ENCODE data around the gene GSG1L.
"Not testable (repeated sequence)": the region's sequence is repeated elsewhere in the genome, so short reads cannot be mapped to it uniquely, and the experiment has no call there.

The GSG1L gene

GRCh38 chr16:27906883-27907282, 156.6 kb downstream of the GSG1L start:
- DNase-seq (ENCODE audit: low spot score) = no peak

- DNase-seq (ENCODE audit: low spot score) = no peak
Observed at GRCh38 chr16:27903046-27903655, 160.4 kb downstream of the GSG1L start.

GRCh38 chr16:27902551-27902950, 161.0 kb downstream of the GSG1L start:
- DNase-seq (ENCODE audit: low spot score) = no peak

GRCh38 chr16:27901956-27902355, 161.6 kb downstream of the GSG1L start:
- DNase-seq (ENCODE audit: low spot score) = no peak

DNA sequence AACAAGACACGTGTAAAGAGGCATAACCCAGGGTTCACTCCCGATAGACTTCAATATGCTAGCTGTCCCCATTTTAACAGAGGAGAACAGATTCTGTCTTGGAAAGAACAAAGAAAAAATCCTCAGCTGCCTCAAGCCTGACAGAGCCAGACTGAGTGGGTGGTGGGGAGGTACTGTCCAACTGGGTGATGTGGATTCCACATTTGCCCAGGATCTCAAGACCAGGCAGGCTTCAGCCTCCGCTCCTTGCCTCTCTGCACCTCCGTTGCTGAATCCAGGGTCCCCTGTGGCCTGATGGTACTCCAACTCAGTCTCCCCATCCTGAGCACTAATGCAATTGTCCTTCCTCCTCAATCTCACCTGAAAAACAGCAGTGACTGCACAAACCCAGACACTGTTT, 163.8 kb downstream of the GSG1L start:
- DNase-seq (ENCODE audit: low spot score) = no peak

GRCh38 chr16:27894386-27894785, 169.1 kb downstream of the GSG1L start:
- DNase-seq (ENCODE audit: low spot score) = no peak

DNA sequence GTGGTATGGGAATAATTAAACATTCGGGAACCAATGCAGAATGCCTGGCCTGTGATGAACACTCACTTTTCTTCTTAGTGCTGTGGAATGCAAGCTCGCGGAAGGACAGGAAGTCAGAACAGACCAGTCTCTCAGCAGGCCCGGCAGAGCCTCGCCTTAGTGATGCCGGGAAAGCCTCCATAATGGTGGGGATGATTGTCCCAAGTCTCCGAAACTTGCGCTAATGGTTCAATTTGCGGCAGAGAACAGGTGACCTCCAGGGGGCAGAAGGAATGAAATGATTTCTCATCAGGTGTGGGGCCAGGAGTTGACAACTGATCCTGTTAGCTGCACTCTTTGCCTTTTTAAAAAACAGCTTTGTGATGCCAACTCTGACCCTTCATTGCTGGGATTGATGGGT, 170.6 kb downstream of the GSG1L start:
- no peak for DNase-seq (ENCODE audit: low spot score)

- DNase-seq (ENCODE audit: low spot score) = no peak
Observed at GRCh38 chr16:27890866-27891265, 172.6 kb downstream of the GSG1L start.

DNA sequence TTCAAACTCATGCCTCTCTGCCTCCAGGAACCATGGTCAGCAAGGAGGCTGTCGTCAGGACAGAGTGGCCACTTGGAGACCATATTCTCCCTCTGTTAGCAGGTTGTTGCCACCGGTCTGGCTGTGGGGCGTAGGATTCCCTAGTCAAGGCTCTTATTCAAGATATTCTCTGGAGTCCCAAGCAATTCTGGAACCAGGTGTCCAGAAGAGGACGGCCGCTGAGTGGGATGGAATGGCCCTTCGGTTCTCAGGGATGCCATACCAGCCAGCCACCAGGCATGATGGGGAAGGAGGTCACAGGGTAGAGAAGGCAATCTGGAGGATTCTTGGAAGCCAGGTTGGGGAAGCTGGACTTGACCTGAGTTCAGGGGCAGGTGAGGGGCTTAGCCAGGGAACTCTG, 173.5 kb downstream of the GSG1L start:
- DNase-seq (ENCODE audit: low spot score) = no peak

DNA sequence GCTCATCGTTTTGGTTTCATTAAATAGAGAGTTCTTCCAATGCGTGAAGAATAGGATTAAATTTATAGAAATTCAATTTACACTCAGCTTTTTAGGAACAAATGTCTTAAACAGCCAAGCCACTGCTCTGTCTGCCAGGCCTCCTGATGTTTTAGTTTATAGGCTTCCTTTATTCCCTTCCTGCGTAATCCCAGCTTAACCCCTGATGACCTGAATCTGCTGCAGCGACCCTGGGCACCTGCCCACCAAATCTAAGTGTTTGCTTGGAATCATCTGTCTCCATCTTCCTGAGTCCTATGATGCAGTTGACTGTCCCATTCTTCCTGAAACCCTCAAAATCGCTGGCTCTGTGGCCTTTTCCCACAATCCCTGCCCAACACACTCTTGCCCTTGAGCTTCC, 179.9 kb downstream of the GSG1L start:
- DNase-seq (ENCODE audit: low spot score) = no peak

DNA sequence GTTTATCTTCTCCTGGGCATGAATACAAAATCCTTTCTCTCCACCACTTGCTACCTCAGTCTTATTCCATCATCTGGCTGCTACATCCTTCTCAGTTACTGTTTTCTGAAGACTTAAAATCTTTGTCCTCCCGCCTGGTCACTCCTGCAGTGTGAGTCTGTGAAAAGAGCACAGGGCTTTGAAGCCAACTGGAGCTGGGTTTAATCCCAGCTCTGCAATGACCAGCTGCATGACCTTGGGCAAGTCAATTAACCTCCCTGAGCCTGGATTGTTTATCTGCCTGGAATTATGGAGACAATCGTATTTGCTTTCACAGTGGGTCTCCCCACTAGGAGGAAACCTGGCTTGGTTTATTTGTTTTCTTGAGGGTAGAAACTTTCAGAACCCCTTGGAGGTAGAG, 183.2 kb downstream of the GSG1L start:
- DNase-seq (ENCODE audit: low spot score) = no peak

- no peak for DNase-seq (ENCODE audit: low spot score)
Observed at GRCh38 chr16:27879601-27880247, 183.8 kb downstream of the GSG1L start.

GRCh38 chr16:27872627-27873026, 190.9 kb downstream of the GSG1L start:
- DNase-seq (ENCODE audit: low spot score) = not testable (repeated sequence)

- DNase-seq (ENCODE audit: low spot score) = no peak
Observed at GRCh38 chr16:27870116-27870798, 193.3 kb downstream of the GSG1L start.

GRCh38 chr16:27869411-27869810, 194.1 kb downstream of the GSG1L start:
- no peak for DNase-seq (ENCODE audit: low spot score)

DNA sequence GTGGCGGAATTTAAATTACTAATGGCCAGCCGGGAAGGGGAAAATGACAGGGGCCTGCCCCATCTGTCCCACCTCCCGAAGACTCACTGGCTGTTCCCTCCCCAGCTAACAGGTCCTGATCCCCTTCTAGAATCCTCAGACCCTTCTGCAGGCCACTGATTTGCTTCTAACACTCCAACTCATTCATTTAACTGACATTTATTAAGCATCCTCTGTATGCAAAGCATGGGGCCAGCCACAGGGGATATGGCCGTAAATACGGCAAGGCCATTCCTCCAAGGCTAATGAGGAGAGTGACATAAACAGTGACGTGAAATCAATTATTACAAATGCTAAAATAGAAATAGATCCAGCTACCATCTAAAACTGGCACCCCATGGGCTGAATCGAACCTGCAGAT, 195.3 kb downstream of the GSG1L start:
- DNase-seq (ENCODE audit: low spot score) = no peak

DNA sequence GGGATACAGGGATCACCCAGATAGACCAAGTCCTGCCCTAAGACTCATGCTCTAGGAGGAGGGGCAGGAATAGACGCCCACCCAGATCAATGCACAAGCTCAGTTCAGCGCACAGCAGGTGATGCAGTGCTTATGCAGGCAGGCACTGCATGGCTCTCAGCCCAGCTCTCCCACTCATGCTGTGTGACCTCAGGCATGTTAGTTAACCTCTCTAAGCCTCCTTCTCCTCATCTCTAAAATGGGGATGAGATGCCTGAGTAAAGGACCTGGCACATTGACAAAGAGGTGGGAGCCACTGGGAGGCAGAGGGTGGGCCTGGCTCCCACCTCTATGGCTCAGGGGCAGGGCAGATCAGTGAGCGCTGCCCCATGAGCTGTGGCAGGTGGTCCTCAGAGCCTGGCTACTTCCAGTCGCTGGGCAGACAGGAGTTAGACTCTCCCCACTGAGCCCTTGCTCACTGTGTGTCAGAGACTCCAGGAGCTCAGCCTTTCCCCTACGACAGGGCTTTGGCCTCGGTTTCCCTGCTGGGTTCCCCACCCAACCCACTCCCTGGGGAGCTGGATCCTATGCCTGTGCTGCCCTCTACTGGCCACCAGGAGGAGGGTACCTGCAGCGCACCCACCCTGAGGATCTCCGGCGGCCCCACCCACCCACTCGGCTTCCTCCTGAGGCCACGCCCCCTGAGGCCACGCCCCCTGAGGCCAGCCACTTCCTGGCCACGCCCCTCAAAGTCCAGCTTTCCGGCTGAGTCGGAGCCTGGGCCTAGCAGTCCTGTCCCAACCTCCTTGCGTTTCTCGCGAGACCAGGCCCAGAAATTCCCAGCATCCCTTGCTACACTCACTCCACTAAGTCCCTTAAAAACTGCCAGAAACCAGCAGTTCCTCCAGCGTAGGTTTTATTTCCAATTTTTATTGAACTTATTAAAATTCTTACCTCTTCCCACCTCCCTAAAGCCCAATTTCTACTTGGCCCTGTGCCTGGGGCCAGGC, 196.1 kb downstream of the GSG1L start:
- peak; percentile 45 for DNase-seq (ENCODE audit: low spot score)

DNA sequence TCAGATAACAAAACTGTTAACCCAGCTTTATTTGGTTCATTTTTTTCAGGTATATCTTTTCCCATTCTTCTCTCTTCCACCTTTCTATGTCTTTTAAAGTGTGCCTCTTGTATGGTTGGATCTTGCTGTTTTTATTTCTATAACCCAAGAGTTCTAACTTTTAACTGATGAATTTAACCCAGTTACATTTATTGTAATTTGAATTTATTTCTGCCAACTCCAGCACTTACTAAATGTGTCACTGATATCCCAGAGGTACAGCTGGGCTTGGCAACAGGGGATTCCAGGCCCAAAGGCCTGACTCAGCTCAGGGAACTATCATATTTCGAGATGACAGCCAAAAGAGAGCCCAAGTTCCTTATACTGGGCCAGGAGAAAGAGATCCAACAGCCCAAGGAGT, 200.1 kb downstream of the GSG1L start:
- no peak for DNase-seq (ENCODE audit: low spot score)

GRCh38 chr16:27862953-27863352, 200.6 kb downstream of the GSG1L start:
- no peak for DNase-seq (ENCODE audit: low spot score)

- no peak for DNase-seq (ENCODE audit: low spot score)
Observed at GRCh38 chr16:27860091-27860490, 203.4 kb downstream of the GSG1L start.

DNA sequence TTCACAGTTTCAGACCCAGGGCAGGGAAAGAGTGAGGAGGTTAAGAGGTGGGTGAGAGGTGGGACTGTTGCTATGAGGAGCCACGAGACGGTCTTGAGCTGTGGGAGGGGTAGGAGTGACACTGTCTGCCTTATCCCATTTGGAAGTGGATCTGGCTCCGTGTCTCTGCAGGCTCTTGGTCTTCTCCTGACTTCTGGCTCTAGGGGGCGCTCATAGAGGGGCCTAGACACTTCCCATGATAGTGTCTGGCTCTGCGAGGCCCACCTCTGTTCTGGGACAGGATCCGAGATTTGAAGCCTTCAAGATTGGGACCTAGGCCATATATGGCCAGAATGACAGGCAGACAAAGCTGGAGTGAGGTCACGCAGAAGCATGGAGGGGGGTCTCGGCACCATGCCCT, 204.5 kb downstream of the GSG1L start:
- DNase-seq (ENCODE audit: low spot score) = no peak

DNA sequence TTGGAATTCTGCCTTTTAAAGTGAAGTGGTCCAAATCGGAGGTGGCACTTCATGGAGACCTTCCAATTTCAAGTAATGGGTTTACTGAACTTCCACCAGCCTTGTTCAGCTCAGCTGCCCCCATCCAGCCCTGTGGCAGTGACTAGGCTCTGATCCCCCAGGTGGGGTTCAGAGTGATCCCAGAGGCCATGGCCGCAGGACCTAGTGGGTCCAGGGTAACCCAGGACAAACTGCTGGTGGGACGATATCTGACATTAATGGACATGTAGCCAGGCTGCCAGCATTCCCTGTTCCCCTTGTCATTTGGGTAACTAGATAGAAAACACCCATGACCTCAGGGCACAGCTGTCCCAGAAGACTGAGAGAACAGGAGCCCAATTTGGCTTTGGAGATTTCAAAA, 209.9 kb downstream of the GSG1L start:
- no peak for DNase-seq (ENCODE audit: low spot score)

Data from SK-N-DZ (cell line).